Nephron progenitor cell (in vitro differentiated cells): ENCODE results near the gene TMIE.

Experiments
- DNase-seq: peaks from one replicate; pipeline ENCODE4 v3.0.0; 2021
- H3K27ac Mint-ChIP-seq: 2 replicates; pipeline ENCODE4 v1.8.0; 2021; ENCODE audit warnings: mild to moderate bottlenecking, moderate library complexity, mixed read lengths
- H3K27me3 Mint-ChIP-seq: 2 replicates; pipeline ENCODE4 v1.8.0; 2021; ENCODE audit warnings: mild to moderate bottlenecking, low read depth, mixed read lengths; ENCODE audit not compliant: poor library complexity
- H3K36me3 Mint-ChIP-seq: 2 replicates; pipeline ENCODE4 v1.8.0; 2021; ENCODE audit warnings: low read depth, mixed read lengths
- H3K4me1 Mint-ChIP-seq: 2 replicates; pipeline ENCODE4 v1.8.0; 2021; ENCODE audit warnings: mixed read lengths
- H3K4me3 Mint-ChIP-seq: 2 replicates; pipeline ENCODE4 v1.8.0; 2021; ENCODE audit warnings: mild to moderate bottlenecking, moderate library complexity, mixed read lengths
- H3K9me3 Mint-ChIP-seq: 2 replicates; pipeline ENCODE4 v1.8.0; 2021; ENCODE audit warnings: mild to moderate bottlenecking, moderate library complexity, mixed read lengths
- TF ChIP-seq, protein P1 (sequence below): fragments of 200-600 bp; sonication (generic); IDR thresholded peaks from 2 replicates; pipeline ENCODE4 v1.5.0; 2021; ENCODE audit warnings: antibody characterized with exemption

TMIE gene

DNA sequence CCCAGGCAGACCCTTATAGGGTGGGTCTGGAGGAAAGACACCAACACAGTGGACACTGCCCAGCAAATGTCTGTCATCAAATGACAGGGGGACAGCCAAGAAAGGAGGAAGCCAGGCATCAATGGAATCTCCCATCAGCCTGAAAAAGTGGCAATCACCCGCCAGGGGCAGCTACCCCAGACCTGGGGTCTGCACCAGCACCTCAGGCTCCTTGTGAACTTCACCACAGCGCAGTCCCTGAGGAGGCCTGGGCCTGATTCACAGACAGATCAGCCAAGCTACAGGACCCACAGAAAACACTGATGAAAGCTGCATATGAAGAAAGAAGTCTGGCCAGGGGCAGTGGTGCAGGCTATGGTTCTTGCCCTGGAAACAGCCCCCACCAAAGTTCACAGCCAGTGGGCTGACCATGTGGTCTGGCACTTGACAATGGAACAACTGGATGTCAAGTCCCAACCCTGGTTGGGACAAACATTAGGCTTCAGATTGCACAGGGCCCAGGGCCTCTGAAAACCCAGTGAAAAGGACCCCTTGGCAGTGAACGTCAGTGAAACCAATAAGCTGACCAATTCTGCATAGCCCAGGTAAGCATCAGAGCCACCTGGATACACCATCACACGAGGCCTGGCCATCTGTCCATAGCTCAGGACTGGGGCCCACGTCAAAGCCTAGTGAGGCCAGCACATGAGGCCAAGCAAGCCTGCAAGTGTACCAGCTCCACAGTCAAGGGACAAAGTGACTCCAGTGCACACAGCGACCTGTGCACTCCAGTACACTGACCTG lies 36.8 kb upstream of the TMIE start:
- H3K36me3 Mint-ChIP-seq: no peaks in the 10 kb centered on the region
- no peak for DNase-seq
- TF ChIP-seq, protein P1, sequence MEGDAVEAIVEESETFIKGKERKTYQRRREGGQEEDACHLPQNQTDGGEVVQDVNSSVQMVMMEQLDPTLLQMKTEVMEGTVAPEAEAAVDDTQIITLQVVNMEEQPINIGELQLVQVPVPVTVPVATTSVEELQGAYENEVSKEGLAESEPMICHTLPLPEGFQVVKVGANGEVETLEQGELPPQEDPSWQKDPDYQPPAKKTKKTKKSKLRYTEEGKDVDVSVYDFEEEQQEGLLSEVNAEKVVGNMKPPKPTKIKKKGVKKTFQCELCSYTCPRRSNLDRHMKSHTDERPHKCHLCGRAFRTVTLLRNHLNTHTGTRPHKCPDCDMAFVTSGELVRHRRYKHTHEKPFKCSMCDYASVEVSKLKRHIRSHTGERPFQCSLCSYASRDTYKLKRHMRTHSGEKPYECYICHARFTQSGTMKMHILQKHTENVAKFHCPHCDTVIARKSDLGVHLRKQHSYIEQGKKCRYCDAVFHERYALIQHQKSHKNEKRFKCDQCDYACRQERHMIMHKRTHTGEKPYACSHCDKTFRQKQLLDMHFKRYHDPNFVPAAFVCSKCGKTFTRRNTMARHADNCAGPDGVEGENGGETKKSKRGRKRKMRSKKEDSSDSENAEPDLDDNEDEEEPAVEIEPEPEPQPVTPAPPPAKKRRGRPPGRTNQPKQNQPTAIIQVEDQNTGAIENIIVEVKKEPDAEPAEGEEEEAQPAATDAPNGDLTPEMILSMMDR: no peak
- peaks cover 82% of the 10 kb centered on the region for H3K4me1 Mint-ChIP-seq
- no peaks in the 10 kb centered on the region for H3K9me3 Mint-ChIP-seq
- no peak overlapping the region for H3K27ac Mint-ChIP-seq
- no peak overlapping the region for H3K4me3 Mint-ChIP-seq
- H3K27me3 Mint-ChIP-seq: peaks cover 15% of the 10 kb centered on the region

- Mint-ChIP-seq H3K27me3 (peaks cover 12% of the 10 kb centered on the region), H3K36me3 (no peaks in the 10 kb centered on the region), H3K4me1 (peaks cover 79% of the 10 kb centered on the region), H3K4me3 (no peak overlapping the region), H3K9me3 (no peaks in the 10 kb centered on the region), H3K27ac (no peak overlapping the region)
- TF ChIP-seq, protein P1: no peak
- DNase-seq: no peak
Measured at GRCh38 chr3:46664971-46665762, 36.0 kb upstream of the TMIE start.

- H3K4me1 Mint-ChIP-seq: peaks cover 79% of the 10 kb centered on the region
- no peaks in the 10 kb centered on the region for H3K9me3 Mint-ChIP-seq
- H3K36me3 Mint-ChIP-seq: no peaks in the 10 kb centered on the region
- peak overlapping the region; percentile 71 for H3K27ac Mint-ChIP-seq
- peaks cover 9% of the 10 kb centered on the region for H3K27me3 Mint-ChIP-seq
- peak overlapping the region; percentile 15 for H3K4me3 Mint-ChIP-seq
- TF ChIP-seq, protein P1: no peak
- no peak for DNase-seq
Measured at GRCh38 chr3:46665763-46666452, 35.3 kb upstream of the TMIE start.

DNA sequence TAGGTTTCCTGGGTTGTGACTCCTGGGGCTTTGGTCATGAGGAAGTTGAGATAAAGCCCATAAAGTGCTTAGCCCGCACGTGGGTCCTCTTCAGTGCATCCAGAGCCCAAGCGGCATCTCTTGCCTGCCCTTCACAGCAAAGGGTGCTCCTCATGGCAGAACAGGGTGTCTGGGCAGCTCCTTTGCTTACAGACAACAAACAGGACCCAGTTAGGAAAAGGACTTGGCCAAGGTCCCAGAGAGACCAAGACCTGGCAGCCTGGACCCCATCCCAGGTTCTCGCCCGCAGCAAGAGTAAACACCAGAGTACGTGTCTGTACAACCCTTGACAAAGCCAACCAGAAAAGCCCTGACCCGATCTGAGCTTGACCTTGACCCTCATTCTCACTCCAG lies 34.7 kb upstream of the TMIE start:
- Mint-ChIP-seq H3K36me3 (no peaks in the 10 kb centered on the region), H3K4me3 (no peak overlapping the region), H3K27me3 (peaks cover 9% of the 10 kb centered on the region), H3K27ac (peak overlapping the region; percentile 41), H3K9me3 (no peaks in the 10 kb centered on the region), H3K4me1 (peaks cover 78% of the 10 kb centered on the region)
- DNase-seq: no peak
- TF ChIP-seq, protein P1: no peak

DNA sequence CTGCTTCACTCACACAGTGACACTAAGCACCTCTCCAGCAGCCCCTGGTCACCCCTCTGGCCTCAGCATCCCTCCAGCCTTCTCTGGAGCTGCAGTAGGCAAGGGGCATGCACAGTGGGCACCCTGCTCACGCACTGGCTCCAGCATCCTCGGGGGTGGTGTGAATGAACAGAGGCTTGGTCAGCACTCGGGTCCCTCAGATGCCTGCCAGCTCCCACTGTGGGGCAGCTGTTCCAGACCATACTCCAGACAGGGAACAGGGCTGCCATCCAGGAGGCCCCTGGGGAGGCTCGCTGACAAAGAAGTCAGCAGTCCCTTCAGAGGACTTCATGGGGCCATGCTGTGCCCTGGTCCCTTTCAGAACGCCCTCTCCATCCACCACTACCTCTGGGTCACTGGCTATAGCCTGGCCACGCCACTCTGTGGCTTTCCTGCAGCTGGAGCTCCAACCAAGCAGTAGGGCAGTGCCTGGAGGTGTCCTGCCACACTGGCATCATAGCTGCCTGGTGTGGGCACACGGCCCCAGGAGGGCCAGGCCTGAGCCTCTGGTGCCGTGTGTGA lies 34.1 kb upstream of the TMIE start:
- H3K27me3 Mint-ChIP-seq: peaks cover 8% of the 10 kb centered on the region
- peaks cover 72% of the 10 kb centered on the region for H3K4me1 Mint-ChIP-seq
- DNase-seq: no peak
- peak overlapping the region; percentile 41 for H3K27ac Mint-ChIP-seq
- no peaks in the 10 kb centered on the region for H3K36me3 Mint-ChIP-seq
- H3K4me3 Mint-ChIP-seq: no peak overlapping the region
- H3K9me3 Mint-ChIP-seq: no peaks in the 10 kb centered on the region
- TF ChIP-seq, protein P1: no peak
